Bronchial epithelial cell (primary cell): ENCODE measurements around the gene BCAR1. TPM values are rescaled to one million over a fixed set of nuclear protein-coding genes. Genes with fewer than 3 reads are reported as not detected.

Experiments used
- DNase-seq: peaks from one replicate; pipeline ENCODE4 v3.0.0-alpha.2; 2010; ENCODE audit warnings: low read depth
- FAIRE-seq: peaks from 2 replicates; lab custom pipeline; 2011; peaks lifted over from hg19 to GRCh38; lab: Jason Lieb, UNC
- H3K27me3 ChIP-seq: 2 replicates; pipeline ENCODE4 v1.5.1; 2011; ENCODE audit warnings: low read length; ENCODE audit not compliant: control insufficient read depth, insufficient read depth
- H3K36me3 ChIP-seq: 2 replicates; pipeline ENCODE4 v1.5.1; 2011; ENCODE audit warnings: low read length; ENCODE audit not compliant: control insufficient read depth, insufficient read depth
- H3K4me3 ChIP-seq: 2 replicates; pipeline ENCODE4 v1.5.1; 2011; ENCODE audit warnings: mild to moderate bottlenecking, low read depth, low read length, control low read depth
- total RNA-seq: library from RNA; depleted of rRNA; stranded (reverse); fragments of >200 nt; gene quantifications from 2 replicates; pipeline ENCODE4 v1.2.1, GENCODE V29; 2014
- TF ChIP-seq, protein P1 (sequence below): IDR thresholded peaks from 2 replicates; pipeline ENCODE4 v1.5.1; 2011; ENCODE audit warnings: mild to moderate bottlenecking, moderate library complexity, low read length, control low read depth, inconsistent platforms; ENCODE audit not compliant: insufficient read depth, severe bottlenecking

The BCAR1 gene
- total RNA-seq, 1 donor from 2014 or later: 44.2 TPM

DNA sequence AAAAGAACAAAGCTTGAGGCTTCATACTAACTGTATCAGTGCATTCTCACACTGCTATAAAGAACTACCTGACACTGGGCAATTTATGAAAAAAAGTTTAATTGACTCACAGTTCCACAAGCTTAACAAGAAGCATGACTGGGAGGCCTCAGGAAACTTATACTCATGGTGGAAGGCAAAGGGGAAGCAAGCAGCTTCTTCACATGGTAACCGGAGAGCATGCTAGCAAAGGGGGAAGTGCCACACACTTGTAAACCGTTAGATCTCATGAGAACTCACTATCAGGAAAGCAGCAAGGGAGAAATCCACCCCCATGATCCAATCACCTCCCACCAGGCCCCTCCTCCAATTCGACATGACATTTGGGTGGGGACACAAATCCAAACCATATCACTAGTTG, 69.8 kb downstream of the BCAR1 start:
- FAIRE-seq: no peak
- Histone ChIP-seq H3K36me3 (no peaks in the 10 kb centered on the region), H3K4me3 (no peak overlapping the region), H3K27me3 (no peaks in the 10 kb centered on the region)
- no peak for DNase-seq
- TF ChIP-seq, protein P1, sequence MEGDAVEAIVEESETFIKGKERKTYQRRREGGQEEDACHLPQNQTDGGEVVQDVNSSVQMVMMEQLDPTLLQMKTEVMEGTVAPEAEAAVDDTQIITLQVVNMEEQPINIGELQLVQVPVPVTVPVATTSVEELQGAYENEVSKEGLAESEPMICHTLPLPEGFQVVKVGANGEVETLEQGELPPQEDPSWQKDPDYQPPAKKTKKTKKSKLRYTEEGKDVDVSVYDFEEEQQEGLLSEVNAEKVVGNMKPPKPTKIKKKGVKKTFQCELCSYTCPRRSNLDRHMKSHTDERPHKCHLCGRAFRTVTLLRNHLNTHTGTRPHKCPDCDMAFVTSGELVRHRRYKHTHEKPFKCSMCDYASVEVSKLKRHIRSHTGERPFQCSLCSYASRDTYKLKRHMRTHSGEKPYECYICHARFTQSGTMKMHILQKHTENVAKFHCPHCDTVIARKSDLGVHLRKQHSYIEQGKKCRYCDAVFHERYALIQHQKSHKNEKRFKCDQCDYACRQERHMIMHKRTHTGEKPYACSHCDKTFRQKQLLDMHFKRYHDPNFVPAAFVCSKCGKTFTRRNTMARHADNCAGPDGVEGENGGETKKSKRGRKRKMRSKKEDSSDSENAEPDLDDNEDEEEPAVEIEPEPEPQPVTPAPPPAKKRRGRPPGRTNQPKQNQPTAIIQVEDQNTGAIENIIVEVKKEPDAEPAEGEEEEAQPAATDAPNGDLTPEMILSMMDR: no peak

DNA sequence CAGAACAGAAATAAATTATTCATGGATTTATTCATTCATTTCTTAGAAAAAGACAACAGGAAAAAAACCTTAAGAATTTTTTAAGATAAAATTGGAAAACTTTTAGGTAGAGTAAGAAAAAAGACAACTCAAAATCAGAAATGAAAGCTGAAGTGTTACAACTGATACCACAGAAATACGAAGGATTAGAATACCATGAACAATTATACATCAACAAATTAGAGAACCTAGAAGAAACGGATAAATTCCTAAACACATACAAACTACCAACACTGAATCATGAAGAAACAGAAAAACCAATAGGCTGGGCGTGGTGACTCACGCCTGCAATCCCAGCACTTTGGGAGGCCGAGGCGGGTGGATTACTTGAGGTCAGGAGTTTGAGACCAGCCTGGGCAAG, 72.2 kb downstream of the BCAR1 start:
- TF ChIP-seq, protein P1: no peak
- DNase-seq: no peak
- H3K4me3 ChIP-seq: no peak overlapping the region
- no peaks in the 10 kb centered on the region for H3K27me3 ChIP-seq
- no peaks in the 10 kb centered on the region for H3K36me3 ChIP-seq
- no peak for FAIRE-seq

Other genes with a start within 250 kb of the BCAR1 start
- 0.53 and 1.9 TPM in 2 replicates for gene LDHD, start 134.8 kb downstream of the BCAR1 start, total RNA-seq
- 4.5 and 10.5 TPM in 2 replicates for gene ZFP1, start 103.1 kb downstream of the BCAR1 start, total RNA-seq
- gene CTRB2, start 44.5 kb downstream of the BCAR1 start, total RNA-seq: not detected in 2 replicates
- gene CTRB1, start 32.6 kb downstream of the BCAR1 start, total RNA-seq: not detected in 2 replicates
- gene CFDP1, start 181.9 kb upstream of the BCAR1 start, total RNA-seq: 46.6 and 58.6 TPM in 2 replicates
- gene TMEM170A, start 213.1 kb upstream of the BCAR1 start, total RNA-seq: 28.2 and 33.2 TPM in 2 replicates
- gene CHST6, start 243.8 kb upstream of the BCAR1 start, total RNA-seq: 1.3 and 6.4 TPM in 2 replicates